Astrocyte (in vitro differentiated cells and primary cell): ENCODE data around the gene CSRP3. TPM values are rescaled to one million over a fixed set of nuclear protein-coding genes. Genes with fewer than 3 reads are reported as not detected.

ENCODE experiments used
- DNase-seq: peaks from one replicate; pipeline ENCODE4 v3.0.0-alpha.2; 2010; ENCODE audit warnings: low read depth
- FAIRE-seq: peaks from 2 replicates; lab custom pipeline; 2011; peaks lifted over from hg19 to GRCh38; lab: Jason Lieb, UNC
- H2AFZ ChIP-seq: 2 replicates; pipeline ENCODE4 v1.6.0; 2012; ENCODE audit warnings: low read depth, low read length, inconsistent platforms
- H3K27ac ChIP-seq: 2 replicates; pipeline ENCODE4 v1.5.1; 2011; ENCODE audit warnings: low read depth, low read length, inconsistent platforms
- H3K27me3 ChIP-seq: 2 replicates; pipeline ENCODE4 v1.6.0; 2011; ENCODE audit warnings: low read length, inconsistent platforms; ENCODE audit not compliant: insufficient read depth
- H3K36me3 ChIP-seq: 2 replicates; pipeline ENCODE4 v1.5.1; 2011; ENCODE audit warnings: low read length, inconsistent platforms; ENCODE audit not compliant: insufficient read depth
- H3K4me1 ChIP-seq: 2 replicates; pipeline ENCODE4 v1.5.1; 2011; ENCODE audit warnings: low read length, inconsistent platforms; ENCODE audit not compliant: insufficient read depth
- H3K4me2 ChIP-seq: 2 replicates; pipeline ENCODE4 v1.6.0; 2012; ENCODE audit warnings: low read length, inconsistent platforms
- H3K4me3 ChIP-seq: 2 replicates; pipeline ENCODE4 v1.5.1; 2011; ENCODE audit warnings: low read depth, mild to moderate bottlenecking, low read length, inconsistent platforms; ENCODE audit not compliant: insufficient read depth
- H3K79me2 ChIP-seq: 2 replicates; pipeline ENCODE4 v1.6.0; 2012; ENCODE audit warnings: mild to moderate bottlenecking, low read length, inconsistent platforms; ENCODE audit not compliant: insufficient read depth
- H3K9ac ChIP-seq: 2 replicates; pipeline ENCODE4 v1.6.0; 2012; ENCODE audit warnings: mild to moderate bottlenecking, low read length, inconsistent platforms
- H3K9me3 ChIP-seq: 2 replicates; pipeline ENCODE4 v1.5.1; 2012; ENCODE audit warnings: low read depth, mild to moderate bottlenecking, low read length, inconsistent platforms; ENCODE audit not compliant: insufficient read depth
- H4K20me1 ChIP-seq: 2 replicates; pipeline ENCODE4 v1.6.0; 2012; ENCODE audit warnings: low read length, inconsistent platforms; ENCODE audit not compliant: insufficient read depth
- H3K27ac Mint-ChIP-seq: one replicate; pipeline ENCODE4 v1.8.0; 2021; ENCODE audit warnings: mild to moderate bottlenecking, mixed read lengths; ENCODE audit not compliant: unreplicated experiment
- H3K27me3 Mint-ChIP-seq: one replicate; pipeline ENCODE4 v1.8.0; 2021; ENCODE audit warnings: low read depth, mixed read lengths; ENCODE audit not compliant: unreplicated experiment
- H3K36me3 Mint-ChIP-seq: one replicate; pipeline ENCODE4 v1.8.0; 2021; ENCODE audit warnings: low read depth, mixed read lengths; ENCODE audit not compliant: unreplicated experiment
- H3K4me1 Mint-ChIP-seq: one replicate; pipeline ENCODE4 v1.8.0; 2021; ENCODE audit warnings: low read depth, mixed read lengths; ENCODE audit not compliant: unreplicated experiment
- H3K4me3 Mint-ChIP-seq: one replicate; pipeline ENCODE4 v1.8.0; 2021; ENCODE audit warnings: mild to moderate bottlenecking, moderate library complexity, mixed read lengths; ENCODE audit not compliant: unreplicated experiment
- H3K9me3 Mint-ChIP-seq: one replicate; pipeline ENCODE4 v1.8.0; 2021; ENCODE audit warnings: mild to moderate bottlenecking, mixed read lengths; ENCODE audit not compliant: unreplicated experiment
- EZH2 ChIP-seq: IDR thresholded peaks from 2 replicates; pipeline ENCODE4 v1.6.1; 2012; ENCODE audit warnings: mild to moderate bottlenecking, low read length, inconsistent platforms; ENCODE audit not compliant: insufficient read depth
- total RNA-seq: library from RNA; stranded (reverse); gene quantifications from 2 replicates; pipeline ENCODE4 v1.2.1, GENCODE V29; 2021
- TF ChIP-seq, protein P1 (sequence below): IDR thresholded peaks from 2 replicates; pipeline ENCODE4 v1.5.1; 2011; ENCODE audit warnings: low read depth, mild to moderate bottlenecking, inconsistent platforms, low read length, moderate library complexity; ENCODE audit not compliant: insufficient read depth

Gene CSRP3
- total RNA-seq, 1 donor from 2014 or later = 0.43 TPM

DNA sequence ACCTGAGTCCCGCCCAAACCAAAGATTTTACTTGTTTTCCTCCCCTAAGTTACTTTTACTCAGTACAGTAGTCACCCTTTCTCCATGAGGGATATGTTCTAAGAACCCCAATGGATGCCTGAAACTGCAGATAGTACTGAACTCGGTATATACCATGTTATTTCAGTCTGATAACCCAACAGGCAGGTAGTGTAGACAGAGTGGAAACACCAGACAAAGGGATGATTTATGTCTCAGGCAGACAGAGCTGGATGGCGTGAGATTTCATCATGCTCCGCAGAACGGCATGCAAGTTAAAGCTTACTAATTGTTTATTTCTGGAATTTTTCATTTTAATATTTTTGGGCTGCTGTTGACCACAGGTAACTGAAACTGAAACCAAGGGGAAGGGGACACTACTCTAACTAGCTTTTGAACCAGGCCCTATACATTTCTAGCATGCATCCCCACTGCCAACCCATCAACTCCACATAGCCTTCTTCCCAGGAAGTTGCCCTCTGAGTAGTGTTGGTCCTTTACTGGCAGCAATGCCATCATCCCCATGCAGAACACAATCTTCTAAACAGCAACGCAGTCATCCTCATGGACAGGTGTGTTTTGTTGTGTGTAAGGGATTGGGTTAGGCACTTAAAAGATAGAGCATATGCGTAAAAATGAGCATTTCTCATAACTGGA is 27.7 kb downstream of the CSRP3 start:
- no peak for DNase-seq
- Histone ChIP-seq H4K20me1 (no peaks in the 10 kb centered on the region), H3K4me1 (no peaks in the 10 kb centered on the region), H2AFZ (no peak overlapping the region), H3K27ac (no peak overlapping the region), H3K4me2 (no peak overlapping the region), H3K9me3 (no peaks in the 10 kb centered on the region), H3K79me2 (no peaks in the 10 kb centered on the region), H3K36me3 (peaks cover 11% of the 10 kb centered on the region), H3K9ac (no peak overlapping the region), H3K27me3 (no peaks in the 10 kb centered on the region), H3K4me3 (no peak overlapping the region)
- Mint-ChIP-seq H3K36me3 (peaks cover 12% of the 10 kb centered on the region), H3K9me3 (no peaks in the 10 kb centered on the region), H3K4me3 (no peak overlapping the region), H3K4me1 (no peaks in the 10 kb centered on the region), H3K27me3 (no peaks in the 10 kb centered on the region), H3K27ac (no peak overlapping the region)
- TF ChIP-seq EZH2 = no peak
- TF ChIP-seq, protein P1, sequence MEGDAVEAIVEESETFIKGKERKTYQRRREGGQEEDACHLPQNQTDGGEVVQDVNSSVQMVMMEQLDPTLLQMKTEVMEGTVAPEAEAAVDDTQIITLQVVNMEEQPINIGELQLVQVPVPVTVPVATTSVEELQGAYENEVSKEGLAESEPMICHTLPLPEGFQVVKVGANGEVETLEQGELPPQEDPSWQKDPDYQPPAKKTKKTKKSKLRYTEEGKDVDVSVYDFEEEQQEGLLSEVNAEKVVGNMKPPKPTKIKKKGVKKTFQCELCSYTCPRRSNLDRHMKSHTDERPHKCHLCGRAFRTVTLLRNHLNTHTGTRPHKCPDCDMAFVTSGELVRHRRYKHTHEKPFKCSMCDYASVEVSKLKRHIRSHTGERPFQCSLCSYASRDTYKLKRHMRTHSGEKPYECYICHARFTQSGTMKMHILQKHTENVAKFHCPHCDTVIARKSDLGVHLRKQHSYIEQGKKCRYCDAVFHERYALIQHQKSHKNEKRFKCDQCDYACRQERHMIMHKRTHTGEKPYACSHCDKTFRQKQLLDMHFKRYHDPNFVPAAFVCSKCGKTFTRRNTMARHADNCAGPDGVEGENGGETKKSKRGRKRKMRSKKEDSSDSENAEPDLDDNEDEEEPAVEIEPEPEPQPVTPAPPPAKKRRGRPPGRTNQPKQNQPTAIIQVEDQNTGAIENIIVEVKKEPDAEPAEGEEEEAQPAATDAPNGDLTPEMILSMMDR = no peak
- no peak for FAIRE-seq

DNA sequence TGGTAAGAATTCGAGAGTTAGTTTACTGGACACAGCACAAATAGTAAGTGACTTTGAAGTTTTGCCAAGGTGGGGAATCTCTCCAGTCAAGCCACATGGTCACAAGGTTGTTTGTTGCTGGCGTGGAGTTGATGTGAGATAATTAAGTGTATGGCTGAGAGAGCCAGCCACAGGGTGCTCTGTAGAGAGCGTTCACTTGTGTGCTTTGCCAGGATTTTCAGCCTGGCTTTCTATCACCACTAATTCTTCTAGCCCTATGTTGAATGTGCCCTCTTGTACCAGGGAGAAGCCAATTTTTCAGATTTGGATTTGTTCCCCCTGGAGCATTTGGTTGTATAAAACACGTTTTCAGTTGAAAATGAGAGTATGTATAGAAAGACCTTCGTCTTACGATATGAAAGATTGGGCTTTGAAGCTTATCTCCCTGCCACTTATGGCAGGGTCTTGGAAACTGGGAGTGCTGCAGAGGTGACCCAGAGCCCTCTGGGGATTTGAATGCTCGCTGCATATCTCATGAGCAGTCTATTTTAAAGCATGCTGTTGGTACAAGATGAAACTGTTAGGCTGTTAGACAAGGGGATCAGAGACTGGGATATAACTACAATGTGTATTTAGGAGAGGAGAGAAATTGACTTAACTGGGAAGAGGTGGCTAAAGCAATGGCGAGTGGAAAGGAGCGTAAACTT is 28.6 kb downstream of the CSRP3 start:
- Histone ChIP-seq H3K27me3 (no peaks in the 10 kb centered on the region), H3K36me3 (peaks cover 14% of the 10 kb centered on the region), H3K4me2 (no peak overlapping the region), H2AFZ (no peak overlapping the region), H3K4me1 (no peaks in the 10 kb centered on the region), H3K4me3 (no peak overlapping the region), H3K9ac (no peak overlapping the region), H4K20me1 (no peaks in the 10 kb centered on the region), H3K79me2 (no peaks in the 10 kb centered on the region), H3K9me3 (no peaks in the 10 kb centered on the region), H3K27ac (no peak overlapping the region)
- Mint-ChIP-seq H3K4me3 (no peak overlapping the region), H3K4me1 (no peaks in the 10 kb centered on the region), H3K27me3 (no peaks in the 10 kb centered on the region), H3K9me3 (no peaks in the 10 kb centered on the region), H3K36me3 (peaks cover 12% of the 10 kb centered on the region), H3K27ac (no peak overlapping the region)
- TF ChIP-seq, protein P1 = no peak
- TF ChIP-seq EZH2 = no peak
- FAIRE-seq = no peak
- DNase-seq = no peak

DNA sequence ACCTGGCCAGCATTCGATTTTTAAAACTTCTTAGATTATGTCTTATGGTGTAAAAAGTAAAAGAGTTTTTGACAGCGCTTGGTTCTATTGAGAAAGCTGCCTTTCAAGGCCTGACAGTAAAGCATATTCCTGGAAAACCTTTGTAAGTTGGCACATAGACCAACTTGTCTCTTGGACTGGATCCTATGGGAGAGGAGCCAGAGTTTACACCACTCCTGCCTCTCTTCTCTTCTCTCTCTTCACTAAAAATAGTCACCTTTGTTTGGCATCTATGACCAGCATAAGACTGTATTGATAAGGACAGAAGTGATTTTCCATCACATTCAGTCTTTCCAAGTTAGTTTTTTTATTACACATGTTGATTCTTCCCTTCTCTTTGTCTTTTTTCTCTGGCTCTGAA is 33.7 kb downstream of the CSRP3 start:
- Histone ChIP-seq H3K4me1 (no peaks in the 10 kb centered on the region), H3K27me3 (no peaks in the 10 kb centered on the region), H3K4me3 (no peak overlapping the region), H3K36me3 (peaks cover 9% of the 10 kb centered on the region), H3K9me3 (no peaks in the 10 kb centered on the region), H3K9ac (no peak overlapping the region), H3K27ac (no peak overlapping the region), H2AFZ (no peak overlapping the region), H3K4me2 (no peak overlapping the region), H3K79me2 (no peaks in the 10 kb centered on the region), H4K20me1 (no peaks in the 10 kb centered on the region)
- Mint-ChIP-seq H3K36me3 (peaks cover 3% of the 10 kb centered on the region), H3K4me3 (no peak overlapping the region), H3K27ac (no peak overlapping the region), H3K27me3 (no peaks in the 10 kb centered on the region), H3K4me1 (no peaks in the 10 kb centered on the region), H3K9me3 (no peaks in the 10 kb centered on the region)
- DNase-seq = no peak
- TF ChIP-seq, protein P1 = no peak
- TF ChIP-seq EZH2 = no peak
- no peak for FAIRE-seq
